ENCODE measurements around the gene SLC25A12. TPM values are rescaled to one million over a fixed set of nuclear protein-coding genes. Genes with fewer than 3 reads are reported as not detected.
"Not testable (repeated sequence)": the region's sequence is repeated elsewhere in the genome, so short reads cannot be mapped to it uniquely, and the experiment has no call there.

SLC25A12 gene
- total RNA-seq, 3 donors from 2014 or later, result 15.5 to 54.7 (median 39.2) TPM

- H3K27me3 ChIP-seq, result no peaks in the 10 kb centered on the region
- TF ChIP-seq POLR2AphosphoS5 (IDR thresholded peaks at IDR 0.05), result no peak
- no peak for TF ChIP-seq CTCF (IDR thresholded peaks at IDR 0.05)
- TF ChIP-seq POLR2A (IDR thresholded peaks at IDR 0.05), result no peak
- H3K9me3 ChIP-seq, result no peaks in the 10 kb centered on the region
- no peaks in the 10 kb centered on the region for H3K4me1 ChIP-seq
- no peak overlapping the region for H3K27ac ChIP-seq
- peaks cover 6% of the 10 kb centered on the region for H3K36me3 ChIP-seq
- no peak for DNase-seq (ENCODE audit: low spot score in 2 of 2)
- intact Hi-C loops (cut with DNase I; ENCODE audit: low total_unique reads), result no loop called here
- no peak overlapping the region for H3K4me3 ChIP-seq
These were observed 106.5 kb downstream of the SLC25A12 start for GRCh38 chr2:171787333-171788072.

GRCh38 chr2:171785450-171785849 is 108.6 kb downstream of the SLC25A12 start:
- H3K4me1 ChIP-seq, result no peaks in the 10 kb centered on the region
- no peak for DNase-seq (ENCODE audit: low spot score in 2 of 2)
- no peak overlapping the region for H3K4me3 ChIP-seq
- H3K27ac ChIP-seq, result no peak overlapping the region
- TF ChIP-seq POLR2AphosphoS5 (IDR thresholded peaks at IDR 0.05), result no peak
- TF ChIP-seq POLR2A (IDR thresholded peaks at IDR 0.05), result no peak
- no peak for TF ChIP-seq CTCF (IDR thresholded peaks at IDR 0.05)
- no peaks in the 10 kb centered on the region for H3K9me3 ChIP-seq
- intact Hi-C loops (cut with DNase I; ENCODE audit: low total_unique reads), result no loop called here
- no peaks in the 10 kb centered on the region for H3K27me3 ChIP-seq
- peaks cover 6% of the 10 kb centered on the region for H3K36me3 ChIP-seq

- DNase-seq (ENCODE audit: low spot score in 2 of 2), result no peak
- Histone ChIP-seq H3K9me3 (peaks cover 0 to 10% of the 10 kb centered on the region in 2 donors), H3K36me3 (no peaks in the 10 kb centered on the region), H3K27me3 (no peaks in the 10 kb centered on the region), H3K27ac (no peak overlapping the region), H3K4me1 (no peaks in the 10 kb centered on the region), H3K4me3 (no peak overlapping the region)
- TF ChIP-seq POLR2AphosphoS5 (IDR thresholded peaks at IDR 0.05), result no peak
- no peak for TF ChIP-seq POLR2A (IDR thresholded peaks at IDR 0.05)
- TF ChIP-seq CTCF (IDR thresholded peaks at IDR 0.05), result no peak
- intact Hi-C loops (cut with DNase I; ENCODE audit: low total_unique reads), result no loop called here
These were observed 115.5 kb downstream of the SLC25A12 start for GRCh38 chr2:171778515-171778914.

- H3K4me1 ChIP-seq; DNase-seq (ENCODE audit: low spot score in 2 of 2); H3K27me3 ChIP-seq; H3K27ac ChIP-seq; intact Hi-C loops (cut with DNase I; ENCODE audit: low total_unique reads); H3K4me3 ChIP-seq; H3K36me3 ChIP-seq: not testable (repeated sequence)
- peaks cover 0 to 10% of the 10 kb centered on the region in 2 donors for H3K9me3 ChIP-seq
These were observed 119.5 kb downstream of the SLC25A12 start for GRCh38 chr2:171774581-171774980.

- intact Hi-C loops (cut with DNase I; ENCODE audit: low total_unique reads), result no loop called here
- no peak overlapping the region for H3K27ac ChIP-seq
- H3K4me1 ChIP-seq, result no peaks in the 10 kb centered on the region
- H3K27me3 ChIP-seq, result no peaks in the 10 kb centered on the region
- TF ChIP-seq CTCF (IDR thresholded peaks at IDR 0.05), result no peak
- no peak for TF ChIP-seq POLR2AphosphoS5 (IDR thresholded peaks at IDR 0.05)
- TF ChIP-seq POLR2A (IDR thresholded peaks at IDR 0.05), result no peak
- no peak overlapping the region for H3K4me3 ChIP-seq
- H3K9me3 ChIP-seq, result no peaks in the 10 kb centered on the region
- no peaks in the 10 kb centered on the region for H3K36me3 ChIP-seq
- no peak for DNase-seq (ENCODE audit: low spot score in 2 of 2)
These were observed 121.7 kb downstream of the SLC25A12 start for GRCh38 chr2:171772373-171772772.
